Stimulated activated CD8-positive, alpha-beta memory T cell treated with anti-CD3 and anti-CD28 coated beads, Interleukin-4, amount 100 ng/mL, for 4 hours (primary cell): ENCODE data around the gene SELP.

Source experiments
- DNase-seq, 2 donors: peaks; one replicate each; pipeline ENCODE4 v3.0.0-alpha.2; 2020; ENCODE audit warnings: low read depth in 2 of 2, low spot score in 1 of 2

The SELP gene

DNA sequence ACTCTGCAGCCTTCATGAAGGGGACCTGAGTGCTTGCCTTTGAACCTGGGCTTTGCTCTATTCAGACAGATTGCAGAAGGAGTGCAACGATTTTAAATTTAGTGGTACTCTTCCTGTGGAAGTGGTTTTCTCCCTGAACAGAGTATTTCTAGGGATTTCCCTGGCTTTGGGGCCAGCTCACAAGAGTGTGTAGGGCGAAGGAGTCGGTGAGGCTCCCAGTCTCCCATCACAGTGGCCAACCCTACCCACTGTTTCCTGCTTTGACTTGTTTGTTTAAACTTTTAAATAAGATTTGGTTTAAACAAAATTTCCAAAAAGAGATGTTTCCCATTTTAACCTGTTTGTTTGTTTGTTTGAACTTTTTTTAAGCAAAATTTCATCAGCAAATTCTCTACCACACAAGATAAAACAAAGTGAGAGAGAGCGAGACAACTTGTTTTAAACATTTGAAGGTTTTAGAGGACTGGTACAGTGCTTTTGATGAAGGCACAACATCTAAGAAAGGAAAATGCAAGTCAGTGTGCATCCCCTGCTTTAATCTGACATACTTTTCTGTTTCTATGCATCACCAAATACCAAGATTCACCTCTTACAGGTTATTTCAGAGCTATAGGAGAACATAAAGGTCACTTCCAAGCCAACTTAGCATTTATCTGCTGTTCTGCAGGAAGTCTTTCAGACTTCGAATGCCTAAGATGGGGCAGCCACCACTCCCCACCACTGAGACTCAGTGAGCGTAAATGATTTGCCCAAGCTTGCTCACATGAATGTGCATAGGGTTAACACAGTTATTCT, 6.6 kb downstream of the SELP start:
- DNase-seq = no peak

DNA sequence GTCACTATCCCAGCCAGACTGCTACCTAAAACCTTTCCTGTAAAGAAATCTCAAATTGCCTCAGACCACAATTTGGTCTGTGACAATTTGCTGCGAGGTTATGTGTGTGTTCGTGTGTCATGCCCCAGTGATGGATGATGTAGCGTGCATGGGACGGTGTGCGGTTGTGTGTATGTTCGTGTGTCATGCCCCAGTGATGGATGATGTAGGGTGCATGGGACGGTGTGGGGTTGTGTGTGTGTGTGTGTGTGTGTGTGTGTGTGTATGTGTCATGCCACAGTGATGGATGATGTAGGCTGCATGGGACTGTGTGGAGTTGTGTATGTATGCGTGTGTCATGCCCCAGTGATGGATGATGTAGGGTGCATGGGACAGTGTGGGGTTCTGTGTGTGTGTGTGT, 9.4 kb downstream of the SELP start:
- DNase-seq = no peak

DNA sequence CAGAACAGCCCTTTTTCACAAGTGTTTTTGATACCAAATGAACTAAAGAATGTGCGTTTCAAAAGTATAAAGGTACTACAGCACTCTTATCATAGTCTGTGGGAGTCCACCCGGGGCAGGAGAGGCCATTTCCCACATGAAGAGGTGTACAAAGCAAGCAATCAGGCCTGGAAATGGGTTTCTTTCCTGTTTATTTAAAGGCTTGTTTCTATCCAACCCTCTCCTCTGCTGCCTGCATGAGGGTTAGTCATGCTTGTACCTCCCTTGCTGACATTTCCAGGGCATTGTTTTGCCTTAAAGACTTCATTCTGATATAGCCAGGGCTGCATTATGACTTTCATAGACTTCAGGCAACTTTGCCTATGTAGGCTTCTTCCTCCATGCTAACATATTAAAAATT, 11.6 kb downstream of the SELP start:
- no peak for DNase-seq

DNA sequence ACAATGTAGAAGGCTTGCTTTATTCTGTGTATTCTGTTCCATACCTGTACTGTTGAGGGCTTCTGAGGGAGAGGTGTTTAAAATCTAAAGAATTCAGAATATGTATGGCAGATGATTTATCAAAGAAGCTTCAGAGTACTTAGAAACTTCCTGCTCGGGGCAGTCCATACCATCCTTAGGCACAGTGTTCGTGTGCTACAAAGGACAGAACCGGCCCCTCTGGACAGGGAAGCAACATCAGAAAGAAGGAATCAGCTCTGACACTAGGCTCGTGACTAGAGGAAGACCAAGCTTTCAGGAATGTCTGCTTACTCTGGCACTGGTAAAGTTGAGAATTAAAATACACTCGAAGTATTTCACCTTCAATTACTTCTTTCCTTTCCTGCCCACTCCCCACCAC, 14.1 kb downstream of the SELP start:
- no peak for DNase-seq

DNA sequence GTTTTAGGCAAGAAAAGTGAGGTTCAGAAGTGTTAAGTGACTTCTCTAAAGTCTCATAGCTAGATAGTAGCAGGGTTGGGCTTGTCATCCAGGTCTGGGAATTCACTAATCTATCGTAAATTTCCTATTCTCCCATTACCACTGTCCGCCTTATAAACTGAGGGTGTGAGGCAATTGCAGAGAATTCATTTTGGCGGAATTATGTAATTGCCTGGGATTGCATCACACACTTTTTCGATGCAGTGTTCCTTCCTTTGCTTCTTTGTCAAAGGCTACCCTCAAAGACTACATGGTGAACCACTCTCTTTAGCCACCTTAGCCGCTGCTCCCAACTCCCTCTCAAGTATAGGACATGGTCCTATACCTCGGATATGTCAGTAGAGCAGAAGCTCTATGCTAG, 19.1 kb downstream of the SELP start:
- DNase-seq = no peak

DNA sequence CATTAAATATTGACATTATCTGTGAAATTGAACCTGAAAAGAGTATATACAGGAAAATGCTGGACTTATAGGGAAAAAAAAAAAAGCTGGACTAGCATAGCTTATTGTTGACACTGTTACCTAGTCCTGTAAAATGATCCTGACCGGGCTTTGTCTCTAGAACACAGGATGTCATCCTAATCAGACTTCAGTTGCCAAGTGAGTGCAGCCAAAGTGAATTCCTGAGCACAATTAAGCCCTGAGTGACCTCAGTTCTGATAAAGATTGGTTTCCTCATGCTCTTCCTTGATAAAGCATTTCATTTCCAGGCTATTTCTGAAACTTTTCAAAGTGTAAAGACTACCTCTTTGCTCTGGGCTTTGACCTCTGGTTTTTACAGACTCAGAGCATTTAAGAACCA, 19.8 kb downstream of the SELP start:
- DNase-seq = no peak

DNA sequence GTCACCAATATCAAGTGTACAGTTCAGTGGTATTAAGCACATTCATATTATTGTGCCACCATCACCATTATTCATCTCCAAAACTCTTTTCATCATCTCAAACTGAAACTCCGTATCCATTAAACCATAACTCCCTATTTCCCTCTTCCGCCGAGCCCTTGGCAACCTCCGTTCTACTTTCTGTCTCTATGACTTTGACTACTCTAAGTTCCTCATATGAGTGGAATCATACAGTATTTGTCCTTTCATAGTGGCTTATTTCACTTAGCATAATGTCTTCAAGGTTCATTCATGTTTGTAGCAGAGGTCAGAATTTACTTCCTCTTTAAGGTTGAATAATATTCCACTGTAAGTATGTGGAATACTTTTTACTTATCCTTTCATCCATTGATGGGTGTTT, 21.7 kb downstream of the SELP start:
- DNase-seq = no peak

DNA sequence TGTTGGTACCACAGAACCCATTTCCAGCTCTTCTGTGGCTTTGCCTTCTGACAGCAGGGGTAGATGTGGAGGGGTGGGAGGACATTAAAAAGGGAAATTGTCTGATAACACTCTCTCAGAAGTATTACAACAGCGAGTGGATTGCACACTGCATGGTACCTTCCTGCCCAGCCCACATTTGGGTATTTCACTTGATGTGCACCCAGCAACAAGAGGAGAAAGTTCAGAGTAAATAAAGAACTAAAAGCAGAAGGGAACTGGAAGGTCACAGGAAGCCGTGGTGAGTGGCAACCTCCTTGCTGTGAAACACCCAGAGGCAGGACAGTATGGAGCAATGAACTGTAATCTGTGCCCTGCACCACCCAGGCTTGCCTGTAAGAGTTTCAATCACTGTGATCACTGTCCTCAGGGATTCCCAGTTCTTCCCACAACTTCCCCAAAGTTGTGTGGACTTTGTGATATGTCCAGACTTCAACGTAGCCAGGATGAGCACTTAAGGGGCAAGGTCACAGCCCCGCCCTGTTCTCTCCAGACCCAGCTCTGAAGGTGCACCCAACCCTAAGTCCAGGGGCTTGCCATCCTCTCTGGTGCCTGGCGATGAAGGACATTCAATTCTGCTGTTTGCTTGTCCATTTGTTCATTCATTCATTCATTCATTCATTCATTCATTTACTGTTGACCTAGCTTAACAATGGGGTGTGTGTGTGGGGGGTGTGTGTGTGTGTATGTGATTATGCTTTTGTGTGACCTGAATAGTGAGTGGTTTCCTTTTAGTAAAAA, 25.0 kb downstream of the SELP start:
- peak; percentile 7 to 12 for DNase-seq

DNA sequence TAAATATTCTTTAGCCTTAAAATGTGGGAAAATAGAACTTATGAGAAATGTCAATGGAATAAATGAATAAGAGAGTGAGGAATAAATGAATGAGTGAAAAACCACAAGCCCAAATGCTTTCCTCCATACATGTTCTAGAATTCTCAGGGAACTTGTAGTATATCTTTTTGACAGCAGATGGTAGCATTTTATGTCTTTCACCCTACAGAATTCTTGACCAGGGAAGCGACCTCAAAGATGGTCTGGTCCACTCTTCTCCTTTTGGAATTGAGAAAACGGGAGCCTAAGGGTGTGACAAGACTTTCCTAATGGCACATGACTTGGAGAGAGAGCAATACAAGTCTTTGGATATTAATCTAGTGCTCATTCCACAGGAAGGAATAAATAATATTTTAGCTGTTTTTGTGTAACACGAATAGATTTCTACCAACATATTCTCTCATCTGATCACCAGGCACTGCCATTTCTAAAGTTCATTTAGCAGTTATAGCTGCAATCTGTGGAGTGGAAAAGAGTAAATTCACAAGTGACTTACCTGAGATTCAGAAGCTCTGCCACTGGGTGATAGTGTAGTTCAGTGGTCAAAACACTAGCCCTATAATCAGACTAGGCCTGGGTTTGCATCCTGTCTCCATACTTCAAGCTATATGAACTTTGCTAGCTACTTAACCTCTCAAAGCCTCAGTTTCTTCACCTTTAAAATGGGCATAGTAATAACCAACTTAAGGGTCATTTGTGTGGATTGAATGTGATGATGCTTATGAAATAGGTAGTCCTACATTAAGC, 28.6 kb downstream of the SELP start:
- no peak for DNase-seq

DNA sequence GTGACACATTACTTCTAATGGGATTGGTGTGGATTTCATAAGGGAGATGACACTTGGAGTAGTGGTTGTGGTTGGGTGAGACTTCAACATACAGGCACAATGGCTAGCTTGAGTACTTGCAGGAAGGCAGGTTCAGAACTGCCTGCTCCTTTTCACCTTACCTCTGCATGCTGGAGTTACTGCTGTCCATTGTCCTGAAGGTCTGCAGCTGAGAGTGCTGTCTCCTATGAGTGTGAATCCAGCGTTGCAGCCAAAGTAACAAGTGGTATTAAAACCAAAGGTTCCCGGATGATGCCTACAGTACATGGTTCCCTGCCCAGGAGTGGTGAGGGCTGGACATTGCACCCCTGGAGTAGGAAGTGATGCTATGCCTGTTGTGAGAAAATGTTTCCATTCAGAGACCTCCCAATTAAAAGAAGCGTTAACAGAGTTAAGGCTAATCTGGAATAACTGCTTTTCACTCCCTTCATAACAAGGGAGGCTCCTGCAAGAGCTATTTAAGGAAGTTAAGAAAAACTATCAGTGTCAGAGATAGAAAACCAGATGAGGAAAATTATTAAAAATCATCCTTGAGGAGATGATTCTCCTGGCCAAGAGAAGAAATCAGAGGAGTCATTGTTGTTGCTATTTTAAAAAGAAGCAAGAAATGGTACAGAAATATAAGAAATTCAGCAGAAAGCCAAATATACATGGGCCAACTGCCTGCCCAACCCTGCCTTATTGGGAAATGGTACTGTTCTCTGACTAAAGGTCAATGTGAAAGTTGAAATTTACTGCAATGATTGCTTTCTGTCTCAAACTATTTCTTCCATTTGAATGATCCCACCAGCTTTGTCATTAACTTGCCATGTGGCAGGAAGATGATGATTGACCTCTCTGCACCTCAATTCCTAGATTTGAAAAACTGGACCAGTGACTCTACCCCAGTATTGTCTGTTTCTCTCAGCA, 33.9 kb downstream of the SELP start:
- no peak for DNase-seq

DNA sequence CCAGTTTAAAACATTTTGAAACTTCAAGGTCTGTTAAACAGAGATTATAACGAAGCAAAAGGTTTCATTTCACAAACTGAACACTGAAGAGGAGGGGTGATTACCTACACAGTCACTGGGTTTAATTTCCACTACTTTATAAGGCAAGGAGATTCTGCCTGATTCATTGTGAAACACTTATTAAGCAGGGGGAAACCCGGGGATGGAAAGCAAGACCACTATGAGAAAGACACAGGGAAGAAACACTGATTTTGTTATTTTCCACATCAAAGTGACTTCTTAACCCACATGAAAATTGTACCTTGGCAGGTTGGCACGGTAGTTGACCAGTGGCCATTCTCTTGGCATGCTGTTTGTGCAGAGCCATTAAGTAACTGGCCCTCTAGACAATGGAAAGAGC, 35.5 kb downstream of the SELP start:
- DNase-seq = no peak

DNA sequence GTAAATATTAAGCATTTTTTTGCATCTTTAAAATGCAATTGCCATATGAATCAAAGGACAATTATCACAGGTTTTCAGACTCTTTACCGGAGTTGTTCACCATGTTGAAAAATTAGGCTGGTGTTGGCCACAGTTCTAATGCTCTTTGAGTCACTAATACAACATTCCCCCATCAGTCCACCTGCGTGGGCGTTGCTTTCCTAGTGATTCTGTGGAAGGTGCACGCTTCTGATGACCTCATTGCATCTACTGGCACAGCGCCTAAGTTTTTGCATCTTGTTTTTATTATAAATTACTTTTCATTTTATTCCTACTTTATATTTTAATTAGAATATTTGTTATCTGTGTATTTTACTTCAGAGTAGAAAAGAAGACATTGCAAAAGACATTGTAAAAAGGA, 39.0 kb downstream of the SELP start:
- DNase-seq = no peak

DNA sequence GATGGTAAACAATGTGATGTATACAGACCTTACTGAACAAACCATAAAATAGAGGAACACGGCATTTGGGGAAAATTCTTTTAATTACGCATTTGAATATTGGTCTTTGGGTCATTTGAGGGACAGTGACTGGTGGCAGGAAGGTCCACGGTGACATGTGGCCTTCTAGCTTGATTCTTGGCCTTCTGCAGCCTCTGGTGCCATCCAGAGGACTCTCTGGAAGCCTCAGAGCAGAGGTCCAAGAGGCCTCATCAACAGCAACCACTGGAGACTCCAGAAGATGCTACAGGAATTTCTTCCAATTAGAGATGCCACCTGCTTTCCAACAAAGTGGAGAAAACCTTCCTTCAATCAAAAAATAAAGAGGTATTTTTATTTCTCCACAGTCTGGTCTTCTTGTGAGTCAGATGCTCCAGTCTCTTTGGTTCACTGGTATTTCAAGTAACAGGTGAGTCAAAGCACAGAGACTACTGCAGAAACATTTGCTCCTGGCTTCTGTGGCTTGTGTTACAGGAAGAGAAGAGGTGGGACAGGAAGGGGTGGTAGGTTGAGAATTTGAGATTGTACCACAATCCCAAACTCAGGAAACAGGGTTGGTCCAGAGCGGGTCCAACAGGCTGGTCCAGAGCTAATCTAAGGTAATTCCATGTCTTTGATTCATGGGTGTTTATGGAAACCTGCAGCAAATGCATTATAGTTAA, 41.0 kb downstream of the SELP start:
- DNase-seq = no peak

DNA sequence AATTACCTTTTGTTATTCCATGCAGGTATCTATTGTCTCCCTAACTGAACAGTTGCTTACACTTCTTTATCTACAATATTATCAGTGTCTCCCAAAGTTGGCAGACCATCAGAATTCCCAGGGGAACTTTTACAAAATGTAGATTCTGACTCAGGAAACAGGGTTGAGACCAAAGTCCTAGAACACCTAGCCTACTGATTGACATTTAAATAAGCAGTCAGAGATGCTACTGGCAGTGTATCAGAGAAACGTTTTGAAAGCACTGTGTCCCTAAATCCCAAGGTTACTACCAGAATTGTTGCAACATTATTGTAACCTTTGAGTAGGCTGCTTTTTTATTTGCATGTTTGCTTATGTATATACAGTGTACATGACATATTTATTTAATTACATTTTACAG, 41.8 kb downstream of the SELP start:
- no peak for DNase-seq

DNA sequence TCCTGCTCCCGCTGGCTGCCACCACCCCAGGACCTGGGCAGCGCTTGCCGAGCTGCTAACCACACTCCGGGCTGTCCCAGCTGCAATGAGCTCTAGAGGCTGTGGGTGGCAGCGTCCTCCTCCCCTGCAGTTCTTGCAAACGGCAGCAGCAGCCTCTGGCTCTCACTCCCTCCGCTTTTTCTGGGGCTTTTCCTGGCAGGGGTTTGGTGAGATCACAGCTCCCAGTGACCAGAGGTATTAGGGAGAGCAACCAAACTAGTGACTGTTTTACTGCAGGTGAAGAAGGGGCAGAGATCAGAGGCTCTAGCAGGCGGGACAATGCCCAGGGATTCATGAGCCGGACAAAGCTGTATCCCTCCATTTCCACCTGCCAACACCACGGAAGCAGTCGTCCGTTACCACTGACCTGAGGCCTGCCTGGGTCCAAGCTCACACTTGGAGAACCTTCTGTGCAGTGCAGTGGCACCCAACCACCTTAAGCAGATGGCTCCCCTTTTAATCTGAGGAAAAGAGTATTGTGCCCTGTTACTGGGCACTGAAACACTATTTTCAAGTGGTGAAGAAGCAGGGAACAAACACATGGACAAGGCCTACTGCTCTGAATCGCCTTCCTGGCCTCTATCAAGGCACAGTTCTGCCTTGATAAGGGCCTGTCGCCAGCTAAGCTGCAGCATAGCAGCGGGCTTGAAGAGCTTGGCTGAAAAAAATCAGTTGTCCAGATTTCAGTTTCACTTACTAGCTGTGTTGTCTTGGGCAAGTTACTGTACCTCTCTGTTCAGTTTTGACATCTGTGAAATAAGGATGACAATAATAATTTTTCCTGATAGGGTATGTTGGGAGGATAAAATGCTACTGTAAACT, 43.3 kb downstream of the SELP start, which contains the start of gene F5:
F5 (minus strand) TSS at position 87 of the 861 bp plus-strand sequence. CDS start 95 bp downstream, outside the sequence.
- peak; percentile 39 to 50 for DNase-seq

DNA sequence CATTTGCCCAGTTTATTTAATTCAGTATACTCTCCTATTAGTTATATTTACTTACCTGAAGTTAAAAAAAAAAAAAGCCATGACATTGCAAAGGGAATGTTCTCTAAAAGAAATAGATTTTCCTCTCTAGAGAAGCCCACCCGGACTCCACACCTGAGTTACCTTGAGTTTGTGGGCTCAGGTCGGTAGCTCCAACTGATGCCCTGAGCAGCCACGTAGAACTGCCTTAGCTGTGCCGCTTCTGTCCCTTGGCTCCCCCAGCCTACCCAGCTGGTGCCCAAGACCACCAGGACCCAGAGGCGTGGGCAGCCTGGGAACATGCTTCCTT, 43.9 kb downstream of the SELP start:
- no peak for DNase-seq

DNA sequence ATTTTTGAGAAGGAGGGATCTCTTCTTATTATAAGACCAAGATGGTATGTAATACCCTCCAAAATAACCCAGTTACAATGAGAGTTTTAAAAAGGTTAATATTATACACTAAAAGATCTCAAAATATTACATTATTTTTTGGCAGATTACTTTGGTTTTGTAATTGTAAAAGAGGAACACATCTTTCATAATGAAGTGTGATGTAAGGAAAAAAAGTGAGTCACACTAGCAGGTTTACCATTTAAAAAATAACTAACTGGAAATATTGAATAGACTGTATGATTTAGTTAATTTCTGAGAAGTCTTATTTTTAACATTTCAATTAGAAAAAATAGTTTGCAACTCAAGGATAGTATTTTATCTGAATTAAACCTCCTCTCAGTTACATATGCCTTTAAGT, 44.7 kb downstream of the SELP start:
- no peak for DNase-seq

DNA sequence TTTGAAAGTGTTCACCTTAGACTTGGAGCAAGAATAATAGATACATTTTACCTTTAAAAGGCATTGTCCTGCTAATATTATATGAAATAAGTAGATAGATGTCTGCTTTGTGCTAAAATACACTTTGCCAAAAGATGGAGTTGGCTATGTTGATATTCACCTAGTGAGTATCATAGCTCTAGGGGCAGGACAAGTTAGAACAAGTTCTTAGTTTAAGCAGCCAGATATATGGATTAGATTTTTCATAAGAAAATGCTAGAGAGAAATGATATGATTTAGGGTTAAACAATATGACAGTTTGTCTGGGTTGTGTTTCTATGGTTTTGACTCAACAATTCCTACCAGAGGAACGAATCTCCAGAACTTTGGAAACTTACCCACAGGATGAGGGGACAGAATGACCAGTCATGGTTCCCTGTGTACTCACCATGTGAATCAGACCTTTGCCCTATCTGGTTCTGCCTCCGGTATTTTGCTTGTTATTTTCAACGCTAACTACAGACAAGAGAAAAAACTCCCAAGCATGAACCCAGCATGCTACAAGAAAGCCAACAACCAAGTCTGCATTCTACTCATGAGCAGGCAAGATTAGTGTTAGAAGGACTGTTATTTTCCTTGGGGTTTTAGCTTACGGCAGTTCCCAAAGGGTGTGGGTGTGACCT, 45.3 kb downstream of the SELP start:
- DNase-seq = no peak
